BJ (cell line): ENCODE data around the gene LENG9. TPM values are rescaled to one million over a fixed set of nuclear protein-coding genes. Genes with fewer than 3 reads are reported as not detected.
"Not testable (repeated sequence)": the region's sequence is repeated elsewhere in the genome, so short reads cannot be mapped to it uniquely, and the experiment has no call there.

Experiments
- CTCF ChIA-PET: fragments of 350-600 bp; formaldehyde crosslinking; extraction: SDS; loops from one replicate; lab custom pipeline; 2021; ENCODE audit warnings: antibody characterized with exemption, inconsistent platforms; lab: Yijun Ruan, JAX
- POLR2A ChIA-PET: fragments of 300-600 bp; sonication (Branson Sonifier 250); formaldehyde crosslinking; extraction: SDS; loops from one replicate; lab custom pipeline; 2021; ENCODE audit warnings: antibody characterized with exemption; lab: Charles Lee
- DNase-seq: peaks from one replicate; pipeline ENCODE4 v3.0.0-alpha.2; 2011; ENCODE audit warnings: low read depth
- H3K27me3 ChIP-seq: 2 replicates; pipeline ENCODE4 v1.6.0; 2011; ENCODE audit warnings: low read length; ENCODE audit not compliant: control insufficient read depth, insufficient read depth
- H3K36me3 ChIP-seq: 2 replicates; pipeline ENCODE4 v1.5.1; 2011; ENCODE audit warnings: low read length; ENCODE audit not compliant: control insufficient read depth, insufficient read depth
- H3K4me3 ChIP-seq: 2 replicates; pipeline ENCODE4 v1.5.1; 2011; ENCODE audit warnings: low read depth, mild to moderate bottlenecking, control low read depth, low read length
- CTCF ChIP-seq: IDR thresholded peaks from 2 replicates; pipeline ENCODE4 v1.5.1; 2011; ENCODE audit warnings: low read depth, mild to moderate bottlenecking, control low read depth, inconsistent platforms, low read length, moderate library complexity; ENCODE audit not compliant: insufficient read depth
- polyA plus RNA-seq: library from polyadenylated mRNA; depleted of rRNA; stranded (reverse); fragments of >200 nt; gene quantifications from 2 replicates; pipeline ENCODE4 v1.2.3, GENCODE V29; 2011

Gene LENG9
- polyA plus RNA-seq, 1 experiment, result 2.0 TPM

- Histone ChIP-seq H3K4me3 (peak overlapping the region; percentile 97), H3K27me3 (no peaks in the 10 kb centered on the region), H3K36me3 (peaks cover 20% of the 10 kb centered on the region)
- POLR2A ChIA-PET, result interaction anchor here (0.8 to 1.0 kb wide), 5 partner anchors 15 to 927 kb away, joined by 3 to 9 read pairs (median 3); partner anchors contain the start of gene LENG9
- 0 out of 2 replicates have a peak, but pooled peaks have one; percentile 11 for TF ChIP-seq CTCF
- CTCF ChIA-PET, result interaction anchor here (0.7 to 2.1 kb wide), 6 partner anchors 8 to 1509 kb away, joined by 3 to 10 read pairs (median 6); partner anchors contain the start of genes CDC42EP5 and LENG9
- DNase-seq, result no peak
Measured at GRCh38 chr19:54448040-54448773, 15.4 kb downstream of the LENG9 start.

GRCh38 chr19:54446349-54446748, 17.2 kb downstream of the LENG9 start:
- CTCF ChIA-PET, result interaction anchor here (2.1 kb wide), 1 partner anchor 8 kb away, joined by 10 read pairs; no protein-coding TSS in a partner anchor
- H3K36me3 ChIP-seq, H3K4me3 ChIP-seq, POLR2A ChIA-PET, DNase-seq, H3K27me3 ChIP-seq: not testable (repeated sequence)

DNA sequence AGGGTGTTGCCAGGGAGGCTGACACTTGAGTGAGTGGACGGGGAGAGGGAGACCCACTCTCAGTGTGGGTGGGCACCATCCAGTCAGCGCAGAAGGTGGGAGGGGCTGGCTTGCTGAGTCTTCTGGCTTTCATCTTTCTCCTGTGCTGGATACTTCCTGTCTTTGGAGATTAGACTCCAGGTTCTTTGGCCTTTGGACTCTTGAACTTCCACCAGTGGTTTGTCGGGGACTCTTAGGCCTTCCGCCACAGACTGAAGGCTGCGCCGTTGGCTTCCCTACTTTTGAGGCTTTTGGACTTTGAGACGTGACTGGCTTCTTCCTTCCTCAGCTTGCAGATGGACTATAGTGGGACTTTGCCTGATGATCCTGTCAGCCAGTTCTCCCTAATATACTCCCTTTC, 18.8 kb downstream of the LENG9 start:
- no peak for TF ChIP-seq CTCF
- Histone ChIP-seq H3K36me3 (peaks cover 5% of the 10 kb centered on the region), H3K4me3 (no peak overlapping the region), H3K27me3 (no peaks in the 10 kb centered on the region)
- ChIA-PET POLR2A (no interaction called here), CTCF (interaction anchor here (0.6 kb wide), 1 partner anchor 230 kb away, joined by 3 read pairs; no protein-coding TSS in a partner anchor)
- no peak for DNase-seq

- ChIA-PET POLR2A (no interaction called here), CTCF (interaction anchor here (1.1 to 1.4 kb wide), 2 partner anchors 8 to 13 kb away, joined by 3 to 5 read pairs; partner anchors contain the start of gene LENG8)
- no peak overlapping the region for H3K4me3 ChIP-seq
- no peak for TF ChIP-seq CTCF
- peaks cover 9% of the 10 kb centered on the region for H3K36me3 ChIP-seq
- no peaks in the 10 kb centered on the region for H3K27me3 ChIP-seq
- no peak for DNase-seq
Measured at GRCh38 chr19:54440641-54441040, 22.9 kb downstream of the LENG9 start.

DNA sequence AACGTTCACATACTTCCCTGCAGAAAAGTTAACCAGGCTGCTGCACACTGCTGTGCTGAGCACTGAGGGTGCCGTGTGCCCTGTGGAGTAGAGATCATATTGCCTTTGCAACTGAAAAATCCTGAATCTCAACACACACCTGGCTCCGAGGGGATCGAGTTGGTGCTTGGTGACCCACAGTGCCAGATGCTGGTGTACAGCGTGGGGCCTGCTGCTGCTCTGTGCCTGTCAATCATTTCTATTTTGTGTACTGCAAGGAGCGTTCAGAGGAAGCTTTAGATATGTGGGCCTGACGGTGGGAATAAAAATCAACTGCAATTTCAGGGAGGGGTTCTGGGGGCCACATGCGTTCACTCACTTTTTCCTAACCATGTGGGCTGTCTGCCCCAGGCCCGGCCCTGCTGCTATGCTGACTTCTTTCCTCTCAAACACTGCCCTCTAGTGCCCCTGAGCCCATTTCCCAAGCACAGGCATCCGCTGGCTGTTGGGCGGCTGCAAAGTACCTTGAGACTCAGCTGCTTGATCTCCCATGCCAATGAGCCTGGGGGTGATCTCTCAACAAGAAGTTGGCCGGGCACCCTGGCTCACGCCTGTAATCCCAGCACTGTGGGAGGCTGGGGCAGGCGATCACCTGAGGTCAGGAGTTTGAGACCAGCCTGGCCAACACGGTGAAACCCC, 24.3 kb downstream of the LENG9 start:
- CTCF ChIA-PET, result interaction anchor here (0.5 to 1.7 kb wide), 10 partner anchors 8 to 532 kb away, joined by 3 to 10 read pairs (median 4); partner anchors contain the start of genes CDC42EP5, LENG8 and LENG9
- Histone ChIP-seq H3K27me3 (no peaks in the 10 kb centered on the region), H3K36me3 (peaks cover 7% of the 10 kb centered on the region), H3K4me3 (no peak overlapping the region)
- POLR2A ChIA-PET, result no interaction called here
- DNase-seq, result no peak
- peak; percentile 52 for TF ChIP-seq CTCF
